SK-N-SH (cell line): ENCODE results near the gene ENOX2. TPM values are rescaled to one million over a fixed set of nuclear protein-coding genes. Genes with fewer than 3 reads are reported as not detected.

ENCODE experiments used
- CTCF ChIA-PET: fragments of 300-600, 350-600 bp; formaldehyde crosslinking; extraction: SDS; loops from one replicate; lab custom pipeline; 2021; lab: Yijun Ruan, JAX
- POLR2A ChIA-PET: fragments of 350-600 bp; sonication (Branson Sonifier 250); formaldehyde crosslinking; extraction: SDS; loops from one replicate; lab custom pipeline; 2020; ENCODE audit warnings: antibody characterized with exemption, inconsistent platforms; lab: Yijun Ruan, JAX
- DNase-seq: peaks from one replicate; pipeline ENCODE4 v3.0.0; 2012
- H2AFZ ChIP-seq: fragments of 200-600 bp; sonication (generic); 2 replicates; pipeline ENCODE4 v1.8.1; 2016; ENCODE audit warnings: antibody characterized with exemption, mild to moderate bottlenecking, low read depth
- H3F3A ChIP-seq: fragments of 200-600 bp; sonication (generic); replicated peaks from 2 replicates; pipeline ENCODE3; 2016; ENCODE audit warnings: antibody characterized with exemption, mild to moderate bottlenecking; ENCODE audit not compliant: insufficient read depth
- H3K27ac ChIP-seq, 2 experiments: fragments of 200-500 bp in 1 of 2; fragments of 200-600 bp in 1 of 2; sonication (Bioruptor generic) in 1 of 2; sonication (generic), shearing (Covaris generic) in 1 of 2; 2 replicates each; pipeline versions ENCODE4 v1.5.1 to v1.6.1; 2014 to 2016; ENCODE audit warnings: low read depth in 2 of 2, inconsistent platforms in 1 of 2, low read length in 1 of 2, mild to moderate bottlenecking in 1 of 2, mixed read lengths in 1 of 2
- H3K27me3 ChIP-seq: fragments of 200-600 bp; sonication (generic), shearing (Covaris generic); 2 replicates; pipeline ENCODE4 v1.6.1; 2016; ENCODE audit warnings: mixed run types; ENCODE audit not compliant: insufficient read depth
- H3K36me3 ChIP-seq, 2 experiments: fragments of 200-500 bp in 1 of 2; fragments of 200-600 bp in 1 of 2; sonication (Bioruptor generic) in 1 of 2; sonication (generic) in 1 of 2; replicated peaks in 1 of 2; 2 replicates each; pipeline versions ENCODE3 to v1.5.1; 2014 to 2016; ENCODE audit warnings: low read length in 1 of 2, mild to moderate bottlenecking in 1 of 2; ENCODE audit not compliant: insufficient read depth in 2 of 2, control insufficient read depth in 1 of 2
- H3K4me1 ChIP-seq, 2 experiments: fragments of 200-500 bp in 1 of 2; fragments of 200-600 bp in 1 of 2; sonication (Bioruptor generic) in 1 of 2; sonication (generic), shearing (Covaris generic) in 1 of 2; 2 replicates each; pipeline versions ENCODE4 v1.5.1 to v1.6.1; 2014 to 2016; ENCODE audit warnings: low read depth in 1 of 2, low read length in 1 of 2, mixed run types in 1 of 2; ENCODE audit not compliant: insufficient read depth in 2 of 2, control insufficient read depth in 1 of 2
- H3K4me2 ChIP-seq: fragments of 200-600 bp; sonication (generic), shearing (Covaris generic); 2 replicates; pipeline ENCODE4 v1.6.1; 2017; ENCODE audit warnings: mixed run types
- H3K4me3 ChIP-seq, 2 experiments: fragments of 200-500 bp in 1 of 2; fragments of 200-600 bp in 1 of 2; sonication (Bioruptor generic) in 1 of 2; sonication (generic), shearing (Covaris generic) in 1 of 2; 2 replicates each; pipeline versions ENCODE4 v1.5.1 to v1.8.1; 2014 to 2016; ENCODE audit warnings: low read depth in 2 of 2, inconsistent platforms in 1 of 2, low read length in 1 of 2, mild to moderate bottlenecking in 1 of 2, mixed read lengths in 1 of 2, moderate library complexity in 1 of 2
- H3K79me2 ChIP-seq: fragments of 200-600 bp; sonication (generic); 2 replicates; pipeline ENCODE4 v1.8.1; 2017; ENCODE audit warnings: mild to moderate bottlenecking; ENCODE audit not compliant: insufficient read depth
- H3K9ac ChIP-seq: fragments of 200-600 bp; sonication (generic); 2 replicates; pipeline ENCODE4 v1.6.1; 2017; ENCODE audit warnings: mixed run types
- H3K9me2 ChIP-seq: fragments of 200-600 bp; sonication (generic); 2 replicates; pipeline ENCODE4 v1.6.1; 2017; ENCODE audit warnings: mixed run types
- H3K9me3 ChIP-seq: fragments of 200-600 bp; sonication (generic); 2 replicates; pipeline ENCODE4 v1.6.1; 2017; ENCODE audit warnings: mixed run types, mild to moderate bottlenecking, moderate library complexity
- H4K20me1 ChIP-seq: fragments of 200-600 bp; sonication (generic); 2 replicates; pipeline ENCODE4 v1.6.1; 2017; ENCODE audit warnings: mild to moderate bottlenecking, mixed run types; ENCODE audit not compliant: insufficient read depth
- CTCF ChIP-seq: fragments of 200-600 bp; sonication (generic); IDR thresholded peaks from 2 replicates; pipeline ENCODE4 v1.6.1; 2017; ENCODE audit warnings: antibody characterized with exemption, mild to moderate bottlenecking, moderate library complexity
- EP300 ChIP-seq, 2 experiments: IDR thresholded peaks; 2 replicates each; pipeline versions ENCODE4 v1.4.0 to v1.6.1; 2012; ENCODE audit warnings: borderline replicate concordance in 1 of 2, low read depth in 1 of 2, low read length in 1 of 2
- FOXJ3 ChIP-seq: sonication (generic); formaldehyde crosslinking; IDR thresholded peaks from 2 replicates; pipeline ENCODE4 v1.5.1; 2020; ENCODE audit warnings: mild to moderate bottlenecking, missing genetic modification reagents
- FOXM1 ChIP-seq: IDR thresholded peaks from 2 replicates; pipeline ENCODE4 v1.4.0; 2012; ENCODE audit warnings: low read depth, mild to moderate bottlenecking
- GATA2 ChIP-seq: sonication (generic); formaldehyde crosslinking; IDR thresholded peaks from 2 replicates; pipeline ENCODE4 v1.5.0; 2020; ENCODE audit warnings: mild to moderate bottlenecking, missing genetic modification reagents
- IRF3 ChIP-seq: fragments of 150-350 bp; IDR thresholded peaks from 2 replicates; pipeline ENCODE4 v1.6.1; 2016; ENCODE audit warnings: mild to moderate bottlenecking, low read depth, low read length
- JUND ChIP-seq: IDR thresholded peaks from 2 replicates; pipeline ENCODE4 v1.4.0; 2012
- NFIC ChIP-seq: IDR thresholded peaks from 2 replicates; pipeline ENCODE4 v1.4.0; 2012; ENCODE audit warnings: borderline replicate concordance
- POLR2AphosphoS5 ChIP-seq: IDR thresholded peaks from 2 replicates; pipeline ENCODE4 v1.6.1; 2012; ENCODE audit warnings: low read depth, low read length
- RAD21 ChIP-seq: IDR thresholded peaks from 2 replicates; pipeline ENCODE4 v1.6.1; 2012; ENCODE audit warnings: mild to moderate bottlenecking, low read length
- RCOR1 ChIP-seq: fragments of 150-350 bp; IDR thresholded peaks from 2 replicates; pipeline ENCODE4 v1.6.1; 2017; ENCODE audit warnings: antibody characterized with exemption, low read length
- REST ChIP-seq: IDR thresholded peaks from 2 replicates; pipeline ENCODE4 v1.6.1; 2012; ENCODE audit warnings: mild to moderate bottlenecking, low read depth, low read length, moderate library complexity
- RXRA ChIP-seq: IDR thresholded peaks from 2 replicates; pipeline ENCODE4 v1.4.0; 2012; ENCODE audit warnings: low read depth, mild to moderate bottlenecking, borderline replicate concordance
- SMC3 ChIP-seq: IDR thresholded peaks from 2 replicates; pipeline ENCODE4 v1.6.1; 2012; ENCODE audit warnings: low read depth, low read length, improper control_type of control experiment
- TAF1 ChIP-seq: IDR thresholded peaks from 2 replicates; pipeline ENCODE4 v1.6.1; 2012; ENCODE audit warnings: low read depth, mild to moderate bottlenecking, low read length, moderate library complexity, borderline replicate concordance
- WGBS: methylation state at CpG from one replicate; pipeline ENCODE4 v1.1.6; 2017; ENCODE audit warnings: low lambda C conversion rate; 5-methylcytosine and 5-hydroxymethylcytosine counted together
- polyA plus RNA-seq, 3 experiments: library from polyadenylated mRNA; depleted of rRNA; stranded (reverse); fragments of >200 nt; gene quantifications; 2 replicates each; pipeline ENCODE4 v1.2.3, GENCODE V29; 2012

The ENOX2 gene
- polyA plus RNA-seq, 1 of the 3 experiments (the other 2 are of a cell fraction) = 8.8 TPM

GRCh38 chrX:130636277-130636676, 266.7 kb downstream of the ENOX2 start:
- no peak overlapping the region for H2AFZ ChIP-seq
- no peak for DNase-seq
- CTCF ChIA-PET = no interaction called here
- no peaks in the 10 kb centered on the region for H3K36me3 ChIP-seq
- H4K20me1 ChIP-seq = no peaks in the 10 kb centered on the region
- no peak for TF ChIP-seq POLR2AphosphoS5
- TF ChIP-seq SMC3 = no peak
- TF ChIP-seq JUND = no peak
- no peak for TF ChIP-seq RCOR1
- no peak for TF ChIP-seq GATA2 (CRISPR knock-in tag)
- no peak for TF ChIP-seq EP300 (IDR thresholded peaks at IDR 0.05; ENCODE audit: borderline replicate concordance in 1 of 2, low read depth in 1 of 2, low read length in 1 of 2)
- TF ChIP-seq FOXM1 = no peak
- TF ChIP-seq CTCF = no peak
- no peak for TF ChIP-seq RAD21
- no peak for TF ChIP-seq REST
- TF ChIP-seq NFIC = no peak
- TF ChIP-seq, all 33 proteins: peak for 0
- Histone ChIP-seq H3K4me3 (no peak overlapping the region), H3K27me3 (no peaks in the 10 kb centered on the region), H3K4me2 (no peak overlapping the region), H3K4me1 (no peaks in the 10 kb centered on the region), H3F3A (no peaks in the 10 kb centered on the region), H3K9me2 (no peaks in the 10 kb centered on the region), H3K27ac (no peak overlapping the region), H3K79me2 (no peaks in the 10 kb centered on the region), H3K9ac (no peak overlapping the region), H3K9me3 (no peaks in the 10 kb centered on the region)
- WGBS = 76% methylated on average over 3 of the region's 3 CpGs
- POLR2A ChIA-PET = no interaction called here

GRCh38 chrX:130631011-130631410, 272.0 kb downstream of the ENOX2 start:
- H3K36me3 ChIP-seq = peaks cover 0 to 3% of the 10 kb centered on the region in 2 experiments
- no peak overlapping the region for H3K4me3 ChIP-seq
- no peak overlapping the region for H3K9ac ChIP-seq
- H4K20me1 ChIP-seq = no peaks in the 10 kb centered on the region
- H3K27ac ChIP-seq = no peak overlapping the region
- 84% methylated on average over 3 of the region's 3 CpGs for WGBS
- no peaks in the 10 kb centered on the region for H3K9me3 ChIP-seq
- ChIA-PET POLR2A (no interaction called here), CTCF (no interaction called here)
- no peaks in the 10 kb centered on the region for H3K9me2 ChIP-seq
- no peak for DNase-seq
- H2AFZ ChIP-seq = no peak overlapping the region
- no peaks in the 10 kb centered on the region for H3K79me2 ChIP-seq
- H3F3A ChIP-seq = no peaks in the 10 kb centered on the region
- no peak overlapping the region for H3K4me2 ChIP-seq
- H3K4me1 ChIP-seq = no peaks in the 10 kb centered on the region
- no peaks in the 10 kb centered on the region for H3K27me3 ChIP-seq
- TF ChIP-seq IRF3 (no peak), CTCF (no peak), RXRA (no peak), EP300 (IDR thresholded peaks at IDR 0.05; ENCODE audit: borderline replicate concordance in 1 of 2, low read depth in 1 of 2, low read length in 1 of 2) (no peak), TAF1 (no peak), REST (no peak), FOXJ3 (CRISPR knock-in tag) (no peak)
